Upper lobe of left lung (tissue), 4 donors: ENCODE results near the gene CRELD2.

Source experiments
- POLR2A ChIP-seq, 4 donors: fragments of 450-650 bp; IDR thresholded peaks; one replicate each; pipeline ENCODE4 v1.5.1; 2016 to 2017; ENCODE audit warnings: antibody characterized with exemption in 4 of 4, mild to moderate bottlenecking in 2 of 4
- POLR2AphosphoS5 ChIP-seq, 2 donors: sonication (generic); formaldehyde crosslinking; IDR thresholded peaks; one replicate each; pipeline ENCODE4 v1.5.1; 2017; ENCODE audit warnings: antibody characterized with exemption in 2 of 2
- TF ChIP-seq, protein P1 (sequence below), 6 experiments: fragments of 450-650 bp in 4 of 6; fragments of 200-600 bp in 2 of 6; sonication (generic) in 2 of 6; IDR thresholded peaks; one replicate each; pipeline ENCODE4 v1.5.1; 2016 to 2019; ENCODE audit warnings: antibody characterized with exemption in 6 of 6

DNA sequence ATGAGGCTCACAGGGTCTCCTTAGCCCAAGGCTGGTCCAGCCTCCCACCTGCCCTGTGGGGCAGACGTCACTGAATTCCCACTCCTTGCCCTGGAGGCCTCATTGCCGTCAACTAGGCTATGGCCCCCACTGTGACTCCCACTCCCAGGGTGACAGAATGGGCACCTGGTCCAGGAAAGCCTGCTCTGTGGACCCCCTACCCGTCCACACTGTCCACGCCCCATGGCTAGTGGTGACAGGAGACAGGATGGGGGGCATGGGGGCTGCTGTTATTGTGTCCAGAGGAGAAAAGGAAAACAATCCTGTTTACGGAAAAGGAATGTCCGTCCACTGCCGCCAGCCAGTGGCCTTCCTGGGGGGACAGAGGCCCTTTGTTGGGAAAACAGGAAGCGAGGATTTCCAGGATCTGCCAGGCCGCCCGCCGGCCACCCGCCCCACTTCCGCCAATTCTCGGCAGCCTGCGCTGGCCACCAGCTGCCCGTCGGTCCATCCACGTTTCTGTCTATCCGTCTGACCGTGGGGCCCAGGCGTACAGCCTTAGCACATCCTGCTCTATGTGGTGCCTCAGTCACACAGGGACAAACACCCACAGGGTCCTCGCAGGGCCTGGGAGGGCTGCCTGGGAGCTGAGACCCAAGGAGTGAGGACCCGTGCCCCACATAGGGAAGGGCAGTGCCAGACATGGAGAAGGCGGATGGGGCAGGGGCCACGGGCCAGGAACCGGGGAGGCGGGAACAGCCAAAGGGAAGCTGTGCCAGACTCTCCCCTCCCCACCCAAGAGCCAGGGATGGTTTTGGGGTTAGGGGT is 19.5 kb downstream of the CRELD2 start:
- TF ChIP-seq POLR2A (IDR thresholded peaks at IDR 0.05) (no peak), POLR2AphosphoS5 (IDR thresholded peaks at IDR 0.05) (peak; percentile 86 to 94)
- TF ChIP-seq, protein P1, sequence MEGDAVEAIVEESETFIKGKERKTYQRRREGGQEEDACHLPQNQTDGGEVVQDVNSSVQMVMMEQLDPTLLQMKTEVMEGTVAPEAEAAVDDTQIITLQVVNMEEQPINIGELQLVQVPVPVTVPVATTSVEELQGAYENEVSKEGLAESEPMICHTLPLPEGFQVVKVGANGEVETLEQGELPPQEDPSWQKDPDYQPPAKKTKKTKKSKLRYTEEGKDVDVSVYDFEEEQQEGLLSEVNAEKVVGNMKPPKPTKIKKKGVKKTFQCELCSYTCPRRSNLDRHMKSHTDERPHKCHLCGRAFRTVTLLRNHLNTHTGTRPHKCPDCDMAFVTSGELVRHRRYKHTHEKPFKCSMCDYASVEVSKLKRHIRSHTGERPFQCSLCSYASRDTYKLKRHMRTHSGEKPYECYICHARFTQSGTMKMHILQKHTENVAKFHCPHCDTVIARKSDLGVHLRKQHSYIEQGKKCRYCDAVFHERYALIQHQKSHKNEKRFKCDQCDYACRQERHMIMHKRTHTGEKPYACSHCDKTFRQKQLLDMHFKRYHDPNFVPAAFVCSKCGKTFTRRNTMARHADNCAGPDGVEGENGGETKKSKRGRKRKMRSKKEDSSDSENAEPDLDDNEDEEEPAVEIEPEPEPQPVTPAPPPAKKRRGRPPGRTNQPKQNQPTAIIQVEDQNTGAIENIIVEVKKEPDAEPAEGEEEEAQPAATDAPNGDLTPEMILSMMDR (IDR thresholded peaks at IDR 0.05) = no peak
